ENCODE data around the gene PEX16.
A peak's percentile ranks its signal among the peaks of the same experiment; 100 is the strongest.

The PEX16 gene

GRCh38 chr11:45899086-45899447 lies 18.6 kb downstream of the PEX16 start:
- Mint-ChIP-seq H3K27ac (no peak overlapping the region), H3K9me3 (no peaks in the 10 kb centered on the region), H3K4me3 (peak overlapping the region; percentile 68), H3K27me3 (peaks cover 17% of the 10 kb centered on the region), H3K36me3 (peaks cover 2% of the 10 kb centered on the region), H3K4me1 (no peaks in the 10 kb centered on the region)

- no peaks in the 10 kb centered on the region for H3K4me1 Mint-ChIP-seq
- H3K27ac Mint-ChIP-seq: no peak overlapping the region
- no peak overlapping the region for H3K4me3 Mint-ChIP-seq
- H3K36me3 Mint-ChIP-seq: peaks cover 2% of the 10 kb centered on the region
- H3K9me3 Mint-ChIP-seq: no peaks in the 10 kb centered on the region
- H3K27me3 Mint-ChIP-seq: peaks cover 19% of the 10 kb centered on the region
These were observed 20.1 kb downstream of the PEX16 start for GRCh38 chr11:45897556-45897955.

DNA sequence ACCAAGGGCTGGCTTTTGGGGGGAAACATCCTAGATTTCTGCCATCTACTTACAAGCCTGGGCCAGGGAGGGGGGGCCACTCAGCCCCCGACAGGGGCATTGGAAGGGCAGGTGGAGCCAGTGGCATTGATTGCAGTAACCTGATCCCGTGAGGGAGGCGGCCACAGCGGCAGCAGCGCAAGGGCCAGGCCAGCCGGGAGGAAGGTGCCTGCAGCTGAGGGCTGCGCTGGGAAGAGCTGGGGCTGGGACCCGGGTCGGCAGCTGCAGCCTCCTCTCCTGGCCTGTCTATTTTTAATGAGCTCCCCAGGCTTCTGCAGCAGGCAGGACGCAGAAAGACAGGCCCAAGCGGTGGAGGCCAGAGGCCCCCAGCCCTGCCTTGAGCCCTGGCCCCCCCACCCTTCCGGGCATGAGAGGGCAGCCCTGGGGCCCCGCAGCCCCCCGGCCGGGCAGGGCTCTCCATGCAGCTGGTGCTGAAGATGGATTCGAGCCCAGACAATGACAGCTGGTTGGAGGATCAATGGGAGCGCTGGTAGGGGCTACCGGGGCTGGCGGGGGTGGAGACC lies 21.2 kb downstream of the PEX16 start:
- H3K36me3 Mint-ChIP-seq: peaks cover 2% of the 10 kb centered on the region
- H3K27ac Mint-ChIP-seq: no peak overlapping the region
- no peak overlapping the region for H3K4me3 Mint-ChIP-seq
- H3K27me3 Mint-ChIP-seq: peaks cover 19% of the 10 kb centered on the region
- H3K9me3 Mint-ChIP-seq: no peaks in the 10 kb centered on the region
- no peaks in the 10 kb centered on the region for H3K4me1 Mint-ChIP-seq

DNA sequence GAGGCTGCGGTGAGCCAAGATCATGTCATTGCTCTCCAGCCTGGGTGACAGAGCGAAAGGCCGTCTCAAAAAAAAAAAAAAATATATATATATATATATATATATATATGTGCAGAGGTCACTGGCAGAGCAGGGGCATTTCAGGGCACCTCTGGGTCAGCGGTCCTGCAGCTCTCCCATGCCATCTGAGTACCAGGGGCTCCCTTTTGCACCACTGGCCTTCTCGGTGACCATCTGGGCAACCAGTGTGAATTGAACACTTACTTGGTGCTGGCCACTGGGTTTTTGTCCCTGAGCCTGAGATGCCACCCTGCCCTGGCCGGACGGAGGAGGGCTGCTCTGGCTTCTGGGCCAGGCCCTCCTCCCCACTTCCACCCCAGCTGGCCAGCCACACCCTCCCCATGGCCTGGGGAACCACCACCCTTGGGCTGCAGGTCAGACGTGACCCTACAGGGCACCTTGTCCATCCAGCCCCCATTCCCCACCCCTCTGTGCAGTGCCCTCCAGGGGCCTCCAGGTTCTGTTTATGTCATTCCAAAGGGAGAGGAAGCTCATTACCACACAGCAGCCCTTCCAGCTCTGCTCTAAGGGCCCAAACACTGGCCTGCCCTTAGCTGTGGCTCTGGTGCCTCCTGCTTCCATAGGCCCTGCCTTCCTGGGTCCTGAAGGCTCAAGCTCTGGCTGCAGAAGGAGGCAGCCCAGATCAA lies 22.0 kb downstream of the PEX16 start:
- peaks cover 2% of the 10 kb centered on the region for H3K36me3 Mint-ChIP-seq
- H3K4me3 Mint-ChIP-seq: no peak overlapping the region
- H3K9me3 Mint-ChIP-seq: no peaks in the 10 kb centered on the region
- H3K27ac Mint-ChIP-seq: no peak overlapping the region
- H3K27me3 Mint-ChIP-seq: peaks cover 18% of the 10 kb centered on the region
- H3K4me1 Mint-ChIP-seq: no peaks in the 10 kb centered on the region

DNA sequence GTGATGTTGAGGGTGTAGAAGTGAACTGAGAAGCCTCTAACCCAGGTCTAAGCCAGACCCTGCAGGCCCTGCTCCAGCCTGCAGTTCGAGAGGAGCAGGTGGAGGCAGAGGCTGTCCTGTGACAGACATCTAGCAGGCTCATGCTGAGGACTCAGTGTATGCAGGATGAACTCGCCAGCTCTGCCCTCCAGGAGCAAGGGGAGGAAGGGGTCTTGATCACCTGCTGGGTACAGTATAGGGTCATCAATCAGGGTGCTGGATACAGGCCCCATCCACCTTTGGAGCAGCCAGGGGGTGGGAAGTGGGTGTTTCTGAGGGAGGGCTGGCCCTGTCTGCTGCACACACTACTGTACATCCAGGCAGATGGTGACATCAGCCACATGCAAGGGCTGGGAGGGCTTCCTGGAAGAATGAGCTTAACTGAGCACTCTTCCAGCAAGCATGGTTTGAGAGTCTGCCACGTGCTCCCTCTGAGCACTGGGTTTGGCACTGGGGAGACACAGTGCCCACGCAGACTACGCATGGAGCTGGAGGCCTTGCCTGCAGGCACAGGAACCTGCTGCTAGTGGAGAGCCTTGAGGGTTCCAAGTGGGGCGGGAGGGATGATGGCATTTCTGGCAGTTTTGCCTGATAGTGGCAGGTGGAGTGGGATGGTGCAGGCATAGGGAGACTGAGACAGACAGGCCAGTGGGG lies 23.0 kb downstream of the PEX16 start:
- Mint-ChIP-seq H3K36me3 (peaks cover 2% of the 10 kb centered on the region), H3K9me3 (no peaks in the 10 kb centered on the region), H3K4me3 (no peak overlapping the region), H3K27ac (no peak overlapping the region), H3K27me3 (peaks cover 15% of the 10 kb centered on the region), H3K4me1 (no peaks in the 10 kb centered on the region)

- H3K36me3 Mint-ChIP-seq: no peaks in the 10 kb centered on the region
- H3K4me3 Mint-ChIP-seq: no peak overlapping the region
- H3K27me3 Mint-ChIP-seq: peaks cover 12% of the 10 kb centered on the region
- H3K4me1 Mint-ChIP-seq: no peaks in the 10 kb centered on the region
- no peak overlapping the region for H3K27ac Mint-ChIP-seq
- H3K9me3 Mint-ChIP-seq: no peaks in the 10 kb centered on the region
These were observed 24.8 kb downstream of the PEX16 start for GRCh38 chr11:45892856-45893255.

DNA sequence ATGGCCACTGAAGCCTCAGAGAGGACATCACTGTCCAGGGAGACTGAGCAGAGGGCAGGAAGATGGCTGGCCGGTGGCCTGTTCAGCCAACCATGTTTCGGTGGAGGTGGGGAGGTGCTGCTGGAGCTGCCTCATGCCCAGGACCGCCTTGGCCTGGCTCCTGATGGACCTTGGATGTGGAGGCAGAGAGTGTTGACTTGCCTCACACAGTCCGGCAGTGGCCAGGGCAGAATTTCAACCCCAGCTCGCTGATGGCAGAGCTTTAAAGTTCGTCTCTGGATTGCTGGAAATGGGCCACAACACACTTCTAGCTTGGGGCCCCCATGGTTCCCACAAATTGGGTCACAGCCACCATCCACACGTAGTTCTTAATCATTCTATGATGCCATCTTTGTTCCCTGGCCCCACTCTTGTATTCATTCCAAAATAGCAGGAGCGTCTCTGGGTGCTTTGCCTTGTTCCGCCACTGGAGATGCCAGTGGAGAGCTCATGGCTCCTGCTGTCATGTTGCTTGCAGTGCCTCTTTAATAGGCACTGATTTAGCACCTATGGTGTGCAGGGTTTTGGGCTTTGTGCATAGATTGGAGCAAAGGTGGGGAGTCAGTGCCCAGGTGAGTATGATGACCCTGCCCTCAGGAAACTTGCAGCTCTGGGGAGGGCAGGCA lies 26.7 kb downstream of the PEX16 start:
- no peaks in the 10 kb centered on the region for H3K4me1 Mint-ChIP-seq
- peaks cover 11% of the 10 kb centered on the region for H3K27me3 Mint-ChIP-seq
- H3K4me3 Mint-ChIP-seq: no peak overlapping the region
- H3K9me3 Mint-ChIP-seq: no peaks in the 10 kb centered on the region
- no peaks in the 10 kb centered on the region for H3K36me3 Mint-ChIP-seq
- H3K27ac Mint-ChIP-seq: no peak overlapping the region

- Mint-ChIP-seq H3K27ac (no peak overlapping the region), H3K36me3 (peaks cover 2% of the 10 kb centered on the region), H3K27me3 (peaks cover 5% of the 10 kb centered on the region), H3K9me3 (no peaks in the 10 kb centered on the region), H3K4me1 (peaks cover 3% of the 10 kb centered on the region), H3K4me3 (no peak overlapping the region)
These were observed 27.7 kb downstream of the PEX16 start for GRCh38 chr11:45889966-45890365.

DNA sequence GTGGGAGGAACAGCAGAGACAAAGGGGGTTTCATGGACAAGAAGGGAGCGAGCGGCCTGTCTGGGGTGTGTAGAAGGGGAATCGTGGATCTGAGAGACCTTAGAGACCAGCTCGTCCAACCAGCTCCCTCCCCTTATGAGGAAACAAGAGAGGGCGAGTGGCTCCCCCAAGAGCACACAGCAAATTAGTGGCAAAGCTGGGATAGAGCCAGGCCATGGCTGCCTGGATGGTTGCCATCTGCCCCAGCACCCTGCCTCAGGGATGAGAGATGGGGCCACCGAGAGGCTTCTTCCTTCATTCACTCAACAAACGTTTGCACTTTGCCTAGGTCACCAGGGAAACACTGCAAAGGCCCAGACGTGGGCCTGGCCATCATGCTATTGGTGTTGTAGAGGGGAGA lies 28.1 kb downstream of the PEX16 start:
- Mint-ChIP-seq H3K36me3 (peaks cover 2% of the 10 kb centered on the region), H3K9me3 (no peaks in the 10 kb centered on the region), H3K27ac (no peak overlapping the region), H3K4me3 (no peak overlapping the region), H3K27me3 (peaks cover 3% of the 10 kb centered on the region), H3K4me1 (peaks cover 7% of the 10 kb centered on the region)

GRCh38 chr11:45887587-45887986 lies 30.1 kb downstream of the PEX16 start:
- peaks cover 10% of the 10 kb centered on the region for H3K4me1 Mint-ChIP-seq
- no peak overlapping the region for H3K4me3 Mint-ChIP-seq
- H3K27ac Mint-ChIP-seq: no peak overlapping the region
- peaks cover 3% of the 10 kb centered on the region for H3K27me3 Mint-ChIP-seq
- peaks cover 2% of the 10 kb centered on the region for H3K36me3 Mint-ChIP-seq
- no peaks in the 10 kb centered on the region for H3K9me3 Mint-ChIP-seq

- peaks cover 10% of the 10 kb centered on the region for H3K4me1 Mint-ChIP-seq
- H3K27me3 Mint-ChIP-seq: peaks cover 3% of the 10 kb centered on the region
- no peak overlapping the region for H3K27ac Mint-ChIP-seq
- peaks cover 2% of the 10 kb centered on the region for H3K36me3 Mint-ChIP-seq
- H3K9me3 Mint-ChIP-seq: no peaks in the 10 kb centered on the region
- H3K4me3 Mint-ChIP-seq: no peak overlapping the region
These were observed 30.7 kb downstream of the PEX16 start for GRCh38 chr11:45886816-45887520.

DNA sequence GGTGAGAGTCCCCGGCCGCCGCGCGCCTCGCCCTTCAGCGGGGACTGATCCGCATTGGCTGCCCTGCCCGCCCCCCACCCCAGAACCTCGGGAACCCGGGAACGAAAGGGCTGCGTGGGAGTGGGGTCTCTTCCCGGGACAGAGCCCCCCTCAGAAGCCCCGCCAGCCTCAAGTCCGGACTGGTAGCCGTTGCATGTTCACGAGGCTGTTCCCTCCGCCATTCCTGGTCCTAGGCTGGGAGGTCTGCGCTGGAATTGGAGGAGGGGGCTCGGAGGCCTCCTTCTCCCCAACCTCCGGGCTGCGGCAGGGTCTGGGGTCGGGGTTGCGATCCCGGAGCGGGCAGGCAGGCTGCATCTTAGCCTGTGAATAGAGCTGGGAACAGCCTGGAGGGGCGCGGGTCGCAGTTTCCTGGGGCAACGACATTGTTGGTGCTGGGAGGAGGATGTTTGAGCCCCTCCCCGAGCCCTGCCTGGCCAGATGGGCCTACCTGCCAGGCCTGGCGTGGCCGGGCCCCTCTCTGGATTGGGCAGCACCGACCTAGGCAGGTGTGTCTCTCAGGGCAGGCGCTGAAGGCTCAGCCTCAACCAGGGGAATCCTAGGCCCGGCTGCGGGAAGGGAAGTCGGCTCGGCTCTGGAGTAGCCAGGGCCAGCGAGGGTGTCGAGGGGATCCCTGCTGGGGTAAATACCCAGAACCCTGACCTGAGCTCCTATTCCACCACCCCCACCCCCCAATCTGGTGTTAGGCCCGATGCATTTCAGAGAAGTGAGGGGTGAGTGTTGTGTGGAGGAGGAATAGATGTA lies 31.6 kb downstream of the PEX16 start:
- Mint-ChIP-seq H3K36me3 (peaks cover 2% of the 10 kb centered on the region), H3K4me1 (peaks cover 10% of the 10 kb centered on the region), H3K27ac (no peak overlapping the region), H3K9me3 (no peaks in the 10 kb centered on the region), H3K27me3 (peaks cover 3% of the 10 kb centered on the region), H3K4me3 (no peak overlapping the region)

DNA sequence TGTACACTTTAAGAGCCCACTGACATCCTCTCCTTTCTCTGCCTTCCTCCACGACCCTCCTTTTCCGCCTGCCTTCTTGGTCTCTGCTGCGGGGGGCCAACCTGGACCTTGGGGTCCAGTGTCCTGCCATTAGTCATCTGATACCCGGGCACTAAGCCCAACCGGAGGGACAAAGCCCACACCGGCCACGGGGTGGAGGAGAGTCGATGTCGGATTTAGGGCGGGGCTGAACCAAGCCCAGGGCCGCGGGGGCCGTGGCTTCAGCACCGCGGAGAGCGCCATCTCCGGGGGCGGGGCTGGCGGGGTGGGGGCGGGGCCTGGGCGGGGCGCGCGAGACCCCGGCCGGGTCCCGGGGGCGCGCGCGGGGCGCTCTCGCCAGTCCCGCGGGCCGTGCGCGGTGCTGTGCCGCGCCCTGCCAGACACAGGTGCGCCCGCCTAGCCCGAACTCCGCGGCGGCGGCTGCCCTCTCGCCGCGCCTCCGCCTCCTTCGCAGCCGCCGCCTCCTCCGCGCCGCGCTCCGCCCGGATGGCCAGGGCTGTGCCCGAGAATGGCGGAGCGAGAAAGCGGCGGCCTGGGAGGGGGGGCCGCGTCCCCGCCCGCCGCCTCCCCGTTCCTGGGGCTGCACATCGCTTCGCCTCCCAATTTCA lies 32.3 kb downstream of the PEX16 start, which contains the start of gene MAPK8IP1:
Gene MAPK8IP1 (plus strand): TSS at position 378 of the 647 bp plus-strand sequence. CDS start 170 bp downstream, at position 548.
- peak within 1 kb of the TSS; percentile 55 for H3K27ac Mint-ChIP-seq
- peaks cover 4% of the 10 kb centered on the region for H3K36me3 Mint-ChIP-seq
- H3K4me1 Mint-ChIP-seq: peaks cover 10% of the 10 kb centered on the region
- peaks cover 3% of the 10 kb centered on the region for H3K27me3 Mint-ChIP-seq
- H3K9me3 Mint-ChIP-seq: no peaks in the 10 kb centered on the region
- peak within 1 kb of the TSS; percentile 83 for H3K4me3 Mint-ChIP-seq

GRCh38 chr11:45884596-45885185 lies 33.0 kb downstream of the PEX16 start:
- Mint-ChIP-seq H3K36me3 (peaks cover 6% of the 10 kb centered on the region), H3K4me3 (peak overlapping the region; percentile 83), H3K27me3 (peaks cover 3% of the 10 kb centered on the region), H3K27ac (no peak overlapping the region), H3K9me3 (no peaks in the 10 kb centered on the region), H3K4me1 (peaks cover 10% of the 10 kb centered on the region)
